NCI-H82 treated with DMSO at 0.1 percent for 48 hours (cell line): Measurements from ENCODE around the gene LCP2.

Experiments used
- DNase-seq: peaks from one replicate; lab custom pipeline; 2025; ENCODE audit not compliant: unreplicated experiment; lab: John Stamatoyannopoulos, UW

The LCP2 gene

DNA sequence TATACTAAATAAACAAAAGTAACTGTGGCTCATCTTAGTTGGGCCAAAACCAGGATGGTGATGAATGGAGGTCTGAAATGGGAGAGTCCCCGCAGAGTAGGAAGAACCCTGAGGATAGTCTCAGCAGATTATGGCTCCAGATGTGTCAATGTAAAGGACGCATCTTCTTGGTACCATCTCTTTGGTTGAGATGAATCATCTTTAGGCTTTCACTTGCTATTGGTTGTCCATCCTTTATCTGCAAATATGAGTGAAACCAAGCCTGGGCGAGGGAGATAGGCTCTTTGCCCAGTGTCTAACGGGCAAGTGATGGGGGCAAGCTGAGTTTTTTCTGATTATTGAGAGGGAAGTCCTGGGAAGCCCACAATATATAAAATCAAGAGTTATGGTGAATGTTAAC, 19.4 kb upstream of the LCP2 start:
- DNase-seq, result no peak

DNA sequence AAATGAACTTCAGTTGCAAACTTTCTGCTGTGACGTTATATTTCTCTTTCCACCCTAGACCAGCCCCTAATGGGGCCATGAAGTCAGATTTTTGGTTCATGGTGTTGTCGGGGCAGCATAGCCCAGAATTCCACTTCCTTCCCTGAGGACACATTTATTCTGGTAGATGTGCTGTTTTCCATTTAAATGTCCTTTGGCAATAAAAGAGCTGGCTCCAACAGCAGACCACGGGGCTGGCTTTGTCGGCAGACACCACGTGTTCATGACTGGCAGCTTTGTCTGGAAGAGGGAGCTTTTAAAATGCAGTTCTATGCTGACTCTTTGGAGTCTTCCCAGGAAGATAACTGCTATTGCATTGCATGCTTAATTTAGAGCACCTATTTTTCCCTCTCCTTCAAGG, 17.6 kb upstream of the LCP2 start:
- no peak for DNase-seq

DNA sequence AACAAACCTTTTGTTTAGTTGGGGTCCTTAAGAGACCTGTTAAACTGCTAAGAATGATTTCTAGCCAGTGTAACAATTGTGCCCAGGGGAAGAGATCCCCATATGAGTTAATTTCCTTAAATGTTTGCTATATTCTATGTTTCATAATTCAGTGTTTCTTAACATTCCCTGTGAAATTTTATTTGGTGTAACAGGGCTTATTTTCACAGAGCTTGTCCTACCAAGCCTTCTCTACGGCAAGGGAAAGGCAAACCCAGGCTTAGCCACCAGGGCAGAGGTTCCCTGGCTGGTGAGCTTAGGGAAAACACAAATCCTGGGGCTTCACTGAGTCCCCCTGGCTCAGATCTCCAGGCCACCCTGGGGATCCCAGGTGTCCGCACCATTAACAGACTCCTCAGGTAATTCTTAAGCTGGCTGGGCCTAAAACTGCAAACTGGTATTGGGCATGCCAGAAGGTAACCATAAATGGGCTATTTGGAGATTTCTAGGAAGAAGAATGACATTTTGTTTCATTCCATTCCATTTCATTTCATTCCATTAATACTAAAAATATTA, 17.0 kb upstream of the LCP2 start:
- DNase-seq, result no peak

DNA sequence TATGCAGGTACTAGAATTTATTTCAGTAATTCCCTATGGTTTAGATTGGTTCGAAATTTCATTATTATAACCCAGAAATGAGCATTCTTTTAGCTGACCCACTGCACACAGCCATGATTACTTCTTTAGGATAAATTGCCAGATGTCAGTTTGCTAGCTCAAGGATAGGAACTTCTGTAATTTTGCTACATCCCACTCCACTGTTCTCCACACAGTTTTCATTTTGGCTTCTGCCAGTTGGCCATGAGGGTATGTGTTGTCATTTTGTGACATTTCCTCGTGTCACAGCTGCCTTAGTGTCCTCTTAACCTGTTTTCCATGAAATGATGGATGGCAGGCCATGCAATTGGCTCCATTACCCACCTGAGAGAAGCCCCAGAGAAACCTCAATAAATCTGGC, 16.2 kb upstream of the LCP2 start:
- no peak for DNase-seq

GRCh38 chr5:170313344-170313743, 15.8 kb upstream of the LCP2 start:
- DNase-seq, result no peak

GRCh38 chr5:170312666-170313065, 15.1 kb upstream of the LCP2 start:
- no peak for DNase-seq

DNA sequence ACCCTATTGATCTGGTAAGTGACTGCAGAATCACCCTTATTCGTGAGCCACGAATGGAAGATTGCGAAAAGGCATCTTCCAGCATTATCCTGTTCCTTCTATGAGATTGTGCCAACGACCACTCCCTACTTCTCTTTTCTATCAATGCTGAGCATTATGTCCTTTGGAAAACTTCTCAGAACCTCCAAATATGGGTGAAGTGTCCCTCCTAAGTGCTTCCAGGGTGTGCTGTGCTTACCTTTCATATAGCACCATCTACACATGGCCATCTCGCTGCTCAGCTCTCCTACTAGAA, 14.7 kb upstream of the LCP2 start:
- no peak for DNase-seq

GRCh38 chr5:170311511-170312300, 14.1 kb upstream of the LCP2 start:
- DNase-seq, result no peak

DNA sequence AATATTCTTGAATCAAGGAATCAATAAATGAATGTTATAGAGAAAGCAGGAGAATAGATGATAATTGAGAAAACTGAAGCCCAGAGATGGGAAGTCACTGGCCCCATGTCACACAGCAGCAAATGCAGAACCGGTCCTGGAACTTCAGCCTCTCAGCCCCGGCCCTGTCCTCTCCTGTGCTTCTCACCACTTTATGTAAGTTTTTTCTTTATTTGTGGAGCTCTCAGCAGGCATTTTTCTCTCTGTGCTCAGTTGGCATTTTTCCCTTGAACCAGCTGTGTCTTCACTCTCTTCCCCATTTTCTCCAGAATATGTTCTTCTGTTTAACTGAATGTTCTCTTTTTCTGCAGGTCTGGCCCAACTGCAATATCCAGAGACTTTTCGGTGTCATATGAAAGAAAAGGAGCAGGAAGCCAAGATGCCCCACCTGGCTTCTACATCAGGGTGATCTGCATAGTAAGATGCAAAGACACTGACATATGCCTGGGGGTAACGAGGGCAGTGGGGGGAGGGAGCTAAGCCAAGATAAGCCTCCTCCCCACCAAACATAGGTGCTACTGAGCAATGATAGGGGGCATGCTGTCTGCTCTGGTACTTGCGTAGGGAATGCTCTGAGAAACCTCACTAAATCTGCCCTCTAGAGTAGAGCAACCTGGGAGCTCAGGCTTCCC, 12.8 kb upstream of the LCP2 start:
- no peak for DNase-seq

DNA sequence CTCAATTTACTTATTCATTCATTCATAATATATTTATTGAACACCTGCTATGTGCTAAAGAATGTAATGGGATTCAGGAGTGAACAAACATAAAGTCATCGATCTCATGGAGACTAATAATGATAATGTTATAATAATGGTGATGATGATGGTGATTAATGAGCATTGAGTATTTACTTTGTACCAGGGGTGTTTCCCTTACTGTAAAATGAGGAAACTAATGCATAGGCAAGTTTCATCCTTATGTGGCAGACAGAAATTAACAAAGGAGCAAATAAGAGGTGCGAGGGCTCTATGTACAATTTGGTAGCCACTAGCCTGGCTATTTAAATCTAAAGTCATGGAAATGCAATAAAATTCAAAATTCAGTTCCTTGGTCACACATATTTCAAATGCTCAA, 11.1 kb upstream of the LCP2 start:
- no peak for DNase-seq

DNA sequence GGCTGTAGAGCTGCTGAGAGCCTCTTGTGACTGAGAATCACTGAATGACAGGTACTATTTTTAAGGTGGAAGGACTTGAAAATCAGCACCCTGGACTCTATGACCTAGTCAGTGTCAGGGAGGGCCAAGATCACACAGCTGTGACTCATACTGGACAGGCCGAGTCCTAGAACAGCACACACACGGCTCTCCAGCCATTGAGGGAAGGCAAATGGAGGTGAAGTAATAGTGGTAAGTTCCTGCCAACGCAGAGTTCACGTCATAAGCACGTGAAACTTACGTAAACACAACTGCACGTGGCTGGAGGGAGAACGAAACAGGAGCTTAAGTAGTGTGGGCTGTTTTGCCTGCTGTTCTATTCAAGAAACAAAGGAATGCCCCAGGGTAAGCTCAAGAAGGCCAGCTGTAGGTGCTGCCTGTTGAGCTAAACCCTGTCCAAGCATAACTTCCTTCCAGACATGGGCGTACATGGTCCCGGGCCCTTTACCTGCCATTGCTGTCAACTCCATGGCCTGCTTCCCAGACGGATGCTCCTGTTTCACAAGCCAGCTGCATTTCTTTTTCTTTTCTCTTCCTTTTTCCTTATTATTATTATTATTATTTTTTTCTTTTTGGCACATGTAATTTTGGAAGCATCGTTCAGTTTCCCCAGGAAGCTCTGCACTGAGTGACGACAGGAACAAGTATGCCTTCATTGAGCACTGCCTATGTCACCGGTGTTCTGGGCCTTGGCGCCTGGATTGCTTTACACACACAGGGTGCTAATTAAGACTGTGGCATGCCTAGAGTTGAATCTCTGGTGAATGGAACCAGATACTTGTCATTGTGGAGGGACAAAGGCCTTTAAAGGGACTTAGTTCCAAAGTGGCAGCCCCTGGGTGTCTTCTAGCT, 10.2 kb upstream of the LCP2 start:
- DNase-seq, result no peak

- DNase-seq, result no peak
Measured at GRCh38 chr5:170306381-170306831, 8.8 kb upstream of the LCP2 start.

DNA sequence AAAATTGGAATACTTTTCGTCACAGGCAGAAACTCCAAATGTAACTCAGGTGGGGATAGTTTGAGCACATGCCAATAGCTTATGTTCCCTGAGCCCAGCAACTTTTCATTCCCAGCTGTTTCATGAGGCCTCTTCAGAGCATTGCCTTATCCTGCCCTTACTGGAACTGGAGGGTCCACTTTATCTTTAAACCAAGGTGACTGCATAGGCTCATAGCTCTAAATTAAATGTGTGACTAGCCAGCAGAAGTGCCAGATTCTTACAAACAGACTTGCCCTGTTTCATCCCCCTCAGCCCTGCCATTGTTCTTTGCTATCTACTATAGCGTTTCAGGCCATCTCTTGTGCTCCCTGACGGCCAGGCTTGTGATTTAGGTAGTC, 8.1 kb upstream of the LCP2 start:
- DNase-seq, result no peak

GRCh38 chr5:170305016-170305645, 7.6 kb upstream of the LCP2 start:
- DNase-seq, result no peak

DNA sequence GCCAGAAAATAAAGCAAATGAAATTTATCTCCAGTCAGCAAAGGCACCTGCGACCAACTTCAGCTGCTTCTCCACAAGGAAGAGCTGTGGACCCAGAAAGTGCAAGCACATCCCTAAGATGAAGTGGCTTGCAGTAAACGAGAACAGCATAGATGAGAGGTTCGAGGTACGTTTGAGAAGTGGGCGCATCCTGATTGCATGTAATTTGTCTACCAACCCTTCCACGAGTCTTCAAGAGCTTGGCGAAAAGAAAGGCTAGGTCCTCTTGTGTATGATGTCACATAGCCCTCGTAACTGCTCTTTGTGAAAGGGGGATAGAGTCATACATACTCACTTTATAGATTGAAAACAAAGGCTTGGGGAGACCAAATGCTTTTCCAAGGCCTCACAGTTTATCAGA, 6.0 kb upstream of the LCP2 start:
- no peak for DNase-seq

DNA sequence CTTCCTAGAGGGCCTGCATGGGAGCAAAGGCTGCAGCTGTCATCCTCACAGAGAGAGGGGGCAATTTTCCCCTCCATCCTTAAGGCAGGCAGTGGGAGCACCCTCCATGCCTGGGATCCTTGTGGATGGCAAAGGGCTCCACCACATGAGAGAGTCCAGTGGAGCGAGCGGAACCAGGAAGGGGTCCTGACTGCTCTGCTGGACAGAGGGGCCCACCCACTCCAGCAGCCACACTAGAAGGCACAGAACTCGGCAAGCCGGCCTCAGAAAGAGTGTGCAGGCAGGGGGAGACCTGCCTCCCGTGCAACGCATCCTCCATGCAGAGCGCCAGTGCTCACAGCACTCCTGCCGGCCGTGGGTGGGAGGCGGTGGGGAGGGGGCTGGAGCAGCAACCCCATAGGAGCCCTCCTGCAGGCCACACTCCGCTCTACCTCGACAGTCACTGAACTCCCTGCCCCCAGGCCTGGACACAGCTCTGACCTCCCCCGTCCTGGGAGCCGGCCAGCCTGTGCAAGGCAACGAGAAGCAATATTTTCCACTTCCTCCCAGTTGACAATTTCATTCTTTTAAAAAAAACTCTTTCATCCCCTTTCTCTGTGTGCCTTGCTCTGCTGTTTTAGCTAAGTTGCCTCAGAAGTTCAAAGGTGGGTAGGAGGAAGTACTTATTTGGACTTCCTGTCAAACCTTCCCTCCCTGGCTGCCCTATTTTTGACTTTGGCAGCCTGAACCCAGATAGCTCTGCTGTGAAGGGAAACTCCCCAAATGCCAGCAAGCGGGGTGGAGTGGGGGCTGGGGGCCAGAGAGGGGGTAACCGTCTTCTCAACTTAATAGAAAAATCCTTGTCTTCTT, 5.3 kb upstream of the LCP2 start:
- no peak for DNase-seq

DNA sequence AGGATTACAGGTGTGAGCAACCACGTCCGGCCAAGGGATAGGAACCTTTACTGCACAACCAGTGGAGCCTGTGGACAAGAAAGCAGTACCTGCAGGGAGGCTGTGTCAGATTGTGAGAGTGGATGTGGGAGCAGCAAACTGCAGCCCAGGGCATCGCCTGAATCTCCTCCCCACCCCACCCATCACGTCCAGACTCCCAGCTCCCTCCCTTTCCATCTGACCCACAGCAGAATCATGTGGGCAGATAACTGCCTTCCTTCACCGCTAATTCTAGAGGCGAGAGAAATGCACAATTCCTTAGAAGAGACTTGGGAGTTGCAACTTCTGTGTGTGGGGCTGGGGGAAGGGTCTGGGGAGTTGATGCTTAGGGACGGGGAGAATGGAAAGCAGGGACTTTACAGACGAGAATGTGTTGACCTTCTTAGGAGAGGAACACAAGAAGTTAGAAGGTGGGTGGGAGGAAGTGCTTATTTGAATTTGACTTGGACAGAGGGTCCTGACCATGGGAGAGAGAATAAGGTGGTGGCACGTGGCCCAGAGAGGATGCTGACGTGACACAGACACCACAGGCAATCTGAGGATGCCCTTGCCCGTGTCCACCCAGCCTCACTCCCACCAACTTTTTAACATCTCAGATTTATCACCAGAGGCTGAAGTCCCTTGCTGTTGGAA, 4.5 kb upstream of the LCP2 start:
- no peak for DNase-seq

GRCh38 chr5:170301149-170301548, 3.6 kb upstream of the LCP2 start:
- DNase-seq, result no peak

- no peak for DNase-seq
Measured at GRCh38 chr5:170300361-170301013, 2.9 kb upstream of the LCP2 start.
